Adipocyte (in vitro differentiated cells): ENCODE data around the gene ITGAV.
A peak's percentile ranks its signal among the peaks of the same experiment; 100 is the strongest.

Source experiments
- DNase-seq: peaks from one replicate; pipeline ENCODE4 v3.0.0-alpha.2; 2015; ENCODE audit warnings: low read depth
- H3K27me3 ChIP-seq: replicated peaks from 2 replicates; pipeline ENCODE4 v1.7.0; 2013; ENCODE audit warnings: mild to moderate bottlenecking, low read length, moderate library complexity; ENCODE audit not compliant: control insufficient read depth, insufficient read depth
- H3K36me3 ChIP-seq: 2 replicates; pipeline ENCODE4 v1.7.0; 2013; ENCODE audit warnings: low read length, mild to moderate bottlenecking, moderate library complexity; ENCODE audit not compliant: control insufficient read depth, insufficient read depth, severe bottlenecking
- H3K4me1 ChIP-seq: 2 replicates; pipeline ENCODE4 v1.7.0; 2013; ENCODE audit warnings: mild to moderate bottlenecking, low read length, moderate library complexity; ENCODE audit not compliant: control insufficient read depth, insufficient read depth
- H3K4me3 ChIP-seq: 2 replicates; pipeline ENCODE4 v1.7.0; 2013; ENCODE audit warnings: mild to moderate bottlenecking, low read length, moderate library complexity
- H3K9ac ChIP-seq: 2 replicates; pipeline ENCODE4 v1.7.0; 2013; ENCODE audit warnings: mild to moderate bottlenecking, low read length, moderate library complexity
- H3K9me3 ChIP-seq: 2 replicates; pipeline ENCODE4 v1.7.0; 2013; ENCODE audit warnings: mild to moderate bottlenecking, low read length, moderate library complexity; ENCODE audit not compliant: control insufficient read depth

ITGAV gene

DNA sequence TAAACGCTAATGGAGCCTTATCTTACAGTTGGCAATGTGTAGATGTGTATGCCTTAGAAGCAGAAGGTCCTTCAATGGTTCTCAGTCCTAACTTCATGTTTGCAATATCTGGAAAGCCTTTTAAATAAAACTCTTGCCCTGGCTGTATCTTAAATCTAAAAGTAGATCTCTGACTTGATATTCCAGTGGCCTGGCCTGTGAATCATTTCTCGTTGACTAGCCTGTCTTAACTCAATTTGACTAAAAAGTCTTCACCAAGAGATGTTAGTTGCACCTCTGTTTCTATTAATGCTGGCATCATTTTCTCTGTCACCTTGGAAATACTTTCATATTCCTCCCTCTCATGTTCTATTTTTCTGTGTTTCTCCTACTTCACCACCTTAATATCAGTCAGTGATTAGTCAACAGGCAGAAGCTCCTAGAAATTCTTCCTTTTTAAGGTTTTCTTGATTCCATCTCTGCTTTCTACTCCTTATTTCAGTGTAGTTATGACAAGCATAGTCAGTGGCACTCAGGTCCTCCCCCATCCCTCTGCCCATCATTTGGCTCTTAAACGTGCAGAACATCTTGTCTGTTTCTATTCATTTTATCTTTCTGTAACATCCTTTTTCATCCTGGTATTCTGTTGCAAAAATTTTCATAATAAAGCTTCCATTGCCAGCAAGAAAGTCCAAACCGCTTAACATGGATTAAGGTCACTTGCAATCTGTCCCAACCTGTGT lies 4.3 kb downstream of the ITGAV start:
- H3K27me3 ChIP-seq: no peaks in the 10 kb centered on the region
- no peaks in the 10 kb centered on the region for H3K36me3 ChIP-seq
- no peak for DNase-seq
- no peak overlapping the region for H3K9ac ChIP-seq
- H3K4me3 ChIP-seq: no peak overlapping the region
- no peaks in the 10 kb centered on the region for H3K9me3 ChIP-seq
- H3K4me1 ChIP-seq: peaks cover 33% of the 10 kb centered on the region

DNA sequence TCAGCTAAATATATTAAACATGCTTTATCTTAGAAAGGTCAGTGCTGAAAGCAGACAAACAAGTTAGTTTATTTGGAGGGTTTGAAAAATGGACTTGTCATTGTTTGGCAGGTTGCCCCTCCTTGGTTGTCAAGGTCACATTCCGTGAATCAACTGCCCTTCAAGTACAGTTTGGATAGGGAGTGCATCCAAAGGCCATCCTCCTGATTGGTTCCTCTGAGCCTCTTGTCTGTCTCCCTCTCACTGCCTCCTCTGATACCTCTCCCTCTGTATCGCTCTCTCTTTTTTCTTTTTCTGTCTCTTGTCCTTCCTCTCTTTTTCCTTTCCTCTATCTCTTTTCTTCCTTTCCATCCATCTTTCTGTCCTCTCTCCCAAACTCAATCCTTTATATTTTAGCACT lies 5.4 kb downstream of the ITGAV start:
- Histone ChIP-seq H3K4me3 (no peak overlapping the region), H3K9ac (no peak overlapping the region), H3K27me3 (no peaks in the 10 kb centered on the region), H3K9me3 (no peaks in the 10 kb centered on the region), H3K36me3 (no peaks in the 10 kb centered on the region), H3K4me1 (peaks cover 36% of the 10 kb centered on the region)
- DNase-seq: peak; percentile 23

DNA sequence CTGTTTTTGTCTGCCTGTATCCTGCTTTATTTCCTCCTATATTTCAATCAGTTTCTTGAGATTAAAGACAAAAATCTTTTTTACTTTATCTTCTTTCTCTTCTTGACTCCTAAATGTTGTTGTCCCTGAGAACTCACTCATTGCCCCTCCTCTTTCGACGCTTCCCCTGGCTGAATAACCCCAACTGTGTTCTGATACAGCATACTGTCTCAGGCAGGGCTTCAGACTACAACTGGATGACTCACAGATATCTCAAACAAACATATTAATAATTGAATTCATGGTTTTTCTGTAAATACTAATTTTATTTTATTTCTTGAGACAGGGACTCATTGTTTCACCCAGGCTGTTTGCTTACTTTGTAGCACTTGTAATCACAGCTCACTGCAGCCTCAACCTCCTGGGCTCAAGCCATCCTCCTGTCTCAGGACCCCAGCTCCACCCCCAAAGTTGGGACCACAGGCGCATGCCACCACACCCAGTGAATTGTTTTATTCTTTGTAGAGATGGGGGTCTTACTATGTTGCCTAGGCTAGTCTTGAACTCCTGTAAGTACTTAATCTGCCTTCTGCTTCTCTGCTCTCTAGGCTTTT lies 9.4 kb downstream of the ITGAV start:
- Histone ChIP-seq H3K27me3 (no peaks in the 10 kb centered on the region), H3K4me3 (peak overlapping the region; percentile 3), H3K36me3 (peaks cover 20% of the 10 kb centered on the region), H3K4me1 (peaks cover 30% of the 10 kb centered on the region), H3K9me3 (no peaks in the 10 kb centered on the region), H3K9ac (peak overlapping the region; percentile 3)
- DNase-seq: no peak

- no peak for DNase-seq
- Histone ChIP-seq H3K9ac (no peak overlapping the region), H3K4me3 (no peak overlapping the region), H3K36me3 (peaks cover 44% of the 10 kb centered on the region), H3K4me1 (peaks cover 32% of the 10 kb centered on the region), H3K27me3 (no peaks in the 10 kb centered on the region), H3K9me3 (no peaks in the 10 kb centered on the region)
Observed at GRCh38 chr2:186603286-186603685, 13.4 kb downstream of the ITGAV start.

DNA sequence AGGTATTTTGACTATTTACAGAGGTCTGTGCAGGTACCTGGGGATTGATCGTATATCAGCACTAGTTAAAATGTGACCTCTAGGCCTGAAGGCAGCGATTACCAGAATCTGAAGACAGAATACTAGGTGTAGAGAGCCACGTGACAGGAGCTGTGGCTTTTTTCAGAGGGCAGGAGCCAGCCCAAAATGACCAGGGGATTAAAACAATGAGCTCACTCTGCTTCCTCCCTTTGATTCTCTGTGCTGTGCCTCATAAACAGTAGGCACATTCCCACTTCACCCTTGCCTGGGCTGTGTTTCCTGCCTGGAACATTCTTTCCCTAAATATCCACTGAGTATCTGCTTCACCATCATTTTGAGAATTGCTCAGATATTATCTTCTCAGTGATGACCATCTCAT lies 15.2 kb downstream of the ITGAV start:
- H3K4me3 ChIP-seq: no peak overlapping the region
- DNase-seq: no peak
- no peaks in the 10 kb centered on the region for H3K9me3 ChIP-seq
- H3K36me3 ChIP-seq: peaks cover 44% of the 10 kb centered on the region
- H3K27me3 ChIP-seq: no peaks in the 10 kb centered on the region
- peaks cover 21% of the 10 kb centered on the region for H3K4me1 ChIP-seq
- no peak overlapping the region for H3K9ac ChIP-seq

GRCh38 chr2:186607660-186608324 lies 17.9 kb downstream of the ITGAV start:
- H3K9me3 ChIP-seq: no peaks in the 10 kb centered on the region
- peaks cover 49% of the 10 kb centered on the region for H3K36me3 ChIP-seq
- H3K9ac ChIP-seq: no peak overlapping the region
- H3K27me3 ChIP-seq: no peaks in the 10 kb centered on the region
- DNase-seq: no peak
- peaks cover 21% of the 10 kb centered on the region for H3K4me1 ChIP-seq
- no peak overlapping the region for H3K4me3 ChIP-seq

DNA sequence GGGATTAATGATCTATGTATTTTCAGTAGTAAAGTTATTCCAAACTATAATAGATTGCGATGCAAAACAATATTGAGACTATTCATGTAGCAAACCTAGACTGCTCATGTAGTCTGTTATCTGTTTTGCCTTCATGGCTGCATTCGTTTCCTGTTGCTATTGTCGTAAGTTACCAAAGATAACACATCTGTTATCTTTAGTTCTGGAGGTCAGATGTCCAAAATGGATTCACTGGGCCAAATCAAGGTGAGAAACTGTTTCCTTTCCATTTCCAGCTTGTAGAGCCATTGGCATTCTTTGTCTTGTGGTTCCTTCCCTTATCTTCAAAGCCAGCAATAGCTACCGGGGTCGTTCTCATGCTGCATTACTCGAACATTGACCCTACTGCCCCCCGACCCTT lies 20.9 kb downstream of the ITGAV start:
- Histone ChIP-seq H3K27me3 (no peaks in the 10 kb centered on the region), H3K9ac (no peak overlapping the region), H3K4me1 (peaks cover 13% of the 10 kb centered on the region), H3K36me3 (peaks cover 34% of the 10 kb centered on the region), H3K4me3 (no peak overlapping the region), H3K9me3 (no peaks in the 10 kb centered on the region)
- no peak for DNase-seq

GRCh38 chr2:186611526-186611925 lies 21.7 kb downstream of the ITGAV start:
- Histone ChIP-seq H3K36me3 (peaks cover 26% of the 10 kb centered on the region), H3K4me3 (no peak overlapping the region), H3K4me1 (peaks cover 13% of the 10 kb centered on the region), H3K9ac (no peak overlapping the region), H3K9me3 (no peaks in the 10 kb centered on the region), H3K27me3 (no peaks in the 10 kb centered on the region)
- DNase-seq: no peak

DNA sequence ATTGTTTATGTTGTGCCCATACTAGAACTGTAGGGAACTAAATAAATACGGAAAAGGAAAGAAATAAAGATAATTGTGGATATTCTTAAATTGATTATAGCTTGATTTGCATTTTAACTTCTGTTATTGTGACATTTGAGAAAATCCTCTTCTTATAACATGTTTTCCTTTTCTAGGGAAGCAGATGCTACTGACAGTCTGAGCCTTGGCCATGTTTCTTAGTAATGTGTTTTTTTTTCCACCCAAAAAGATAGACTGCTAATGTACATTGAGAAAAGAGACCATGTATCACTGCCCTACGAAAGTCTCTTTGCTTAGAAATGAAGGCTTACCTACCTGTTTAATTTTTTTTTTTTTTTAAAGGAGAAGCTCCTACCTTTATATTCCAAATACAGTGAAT lies 22.2 kb downstream of the ITGAV start:
- H3K27me3 ChIP-seq: no peaks in the 10 kb centered on the region
- peaks cover 25% of the 10 kb centered on the region for H3K36me3 ChIP-seq
- no peaks in the 10 kb centered on the region for H3K9me3 ChIP-seq
- no peak overlapping the region for H3K9ac ChIP-seq
- no peak overlapping the region for H3K4me3 ChIP-seq
- DNase-seq: no peak
- peaks cover 12% of the 10 kb centered on the region for H3K4me1 ChIP-seq

DNA sequence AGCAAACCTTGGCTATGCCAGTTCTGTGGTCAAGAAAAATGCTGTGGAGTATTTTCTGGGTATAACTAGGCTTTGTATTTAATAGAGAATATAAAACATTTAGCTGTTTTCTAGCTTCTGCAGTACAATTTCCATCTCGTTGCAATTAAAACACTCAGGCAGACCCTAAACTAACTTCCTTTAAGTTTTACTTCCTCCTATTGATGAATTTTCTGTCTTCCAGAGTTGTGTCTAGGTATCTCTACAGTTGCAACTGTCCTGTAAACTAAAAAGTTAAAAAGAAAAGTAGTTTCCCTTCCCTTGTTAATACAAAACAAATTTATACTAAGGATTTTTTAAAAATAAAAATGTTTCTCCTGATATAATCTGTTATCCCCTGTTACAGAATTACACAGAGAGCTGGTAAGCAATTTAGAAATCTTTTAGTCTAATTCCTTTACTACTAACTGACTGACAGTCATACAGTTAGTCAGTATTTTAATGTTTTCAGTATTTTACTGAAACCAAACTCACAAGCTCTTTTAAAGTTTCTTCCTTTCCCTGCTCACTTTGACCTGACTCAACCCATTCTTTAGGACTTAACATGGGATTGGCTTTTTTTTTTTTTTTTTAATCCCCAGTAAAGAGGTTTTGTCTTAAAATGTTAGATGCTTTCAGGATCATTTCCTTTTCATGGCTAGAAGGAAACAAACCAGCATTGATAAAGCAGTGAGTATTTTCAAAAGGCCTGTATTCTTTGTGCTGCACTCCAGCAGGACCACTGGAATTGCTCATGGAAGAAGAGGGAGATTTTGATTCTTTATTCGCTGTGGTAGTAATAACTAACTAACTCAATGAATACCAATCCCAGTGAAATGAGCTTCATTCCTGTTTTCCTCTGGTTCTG lies 22.9 kb downstream of the ITGAV start:
- Histone ChIP-seq H3K4me1 (peaks cover 13% of the 10 kb centered on the region), H3K9me3 (no peaks in the 10 kb centered on the region), H3K27me3 (no peaks in the 10 kb centered on the region), H3K9ac (no peak overlapping the region), H3K4me3 (no peak overlapping the region), H3K36me3 (peaks cover 23% of the 10 kb centered on the region)
- no peak for DNase-seq

- Histone ChIP-seq H3K9ac (no peak overlapping the region), H3K4me1 (peaks cover 11% of the 10 kb centered on the region), H3K36me3 (peaks cover 21% of the 10 kb centered on the region), H3K27me3 (no peaks in the 10 kb centered on the region), H3K4me3 (no peak overlapping the region), H3K9me3 (no peaks in the 10 kb centered on the region)
- DNase-seq: no peak
Observed at GRCh38 chr2:186614373-186614772, 24.5 kb downstream of the ITGAV start.
